A673 (cell line): Measurements from ENCODE around the gene STPG4.

Experiments
- CTCF ChIP-seq: fragments of 300-800, 200-600 bp; sonication (generic); conservative IDR thresholded peaks from 2 replicates; pipeline ENCODE4 v1.5.1; 2017; ENCODE audit warnings: low read depth, mild to moderate bottlenecking, antibody characterized with exemption, low read length, moderate library complexity, mixed read lengths
- EZH2 ChIP-seq: fragments of 200-600 bp; sonication (generic); IDR thresholded peaks from 2 replicates; pipeline ENCODE4 v1.6.1; 2017; ENCODE audit warnings: borderline replicate concordance, low read depth, mild to moderate bottlenecking, mixed read lengths, antibody characterized with exemption, low read length; ENCODE audit not compliant: poor library complexity, severe bottlenecking

- TF ChIP-seq EZH2 (no peak), CTCF (no peak)
These were observed 12.0 kb upstream of the STPG4 start for GRCh38 chr2:47167149-47167548.
